Epithelial cell of proximal tubule (primary cell): ENCODE results near the gene CLCNKB. TPM values are rescaled to one million over a fixed set of nuclear protein-coding genes. Genes with fewer than 3 reads are reported as not detected.

Experiments
- DNase-seq: peaks from one replicate; pipeline ENCODE4 v3.0.0-alpha.2; 2011; ENCODE audit warnings: low read depth
- H3K4me3 ChIP-seq: 2 replicates; pipeline ENCODE4 v1.5.1; 2011; ENCODE audit warnings: low read depth, mild to moderate bottlenecking, low read length
- CTCF ChIP-seq: conservative IDR thresholded peaks from 2 replicates; pipeline ENCODE4 v1.5.1; 2012; ENCODE audit warnings: low read depth, mild to moderate bottlenecking, low read length
- total RNA-seq: library from RNA; depleted of rRNA; stranded (reverse); fragments of >200 nt; gene quantifications from 2 replicates; pipeline ENCODE4 v1.2.3, GENCODE V29; 2015

Gene CLCNKB
- total RNA-seq, 1 donor from 2014 or later = 0.98 TPM

- H3K4me3 ChIP-seq = no peak overlapping the region
- TF ChIP-seq CTCF = no peak
- no peak for DNase-seq
These were observed 38.0 kb upstream of the CLCNKB start for GRCh38 chr1:16005597-16005996.

- TF ChIP-seq CTCF = no peak
- H3K4me3 ChIP-seq = no peak overlapping the region
- DNase-seq = no peak
These were observed 37.6 kb upstream of the CLCNKB start for GRCh38 chr1:16006010-16006409.

- TF ChIP-seq CTCF = peak; percentile 30
- DNase-seq = no peak
- H3K4me3 ChIP-seq = no peak overlapping the region
These were observed 36.8 kb upstream of the CLCNKB start for GRCh38 chr1:16006552-16007485.

- no peak overlapping the region for H3K4me3 ChIP-seq
- no peak for TF ChIP-seq CTCF
- no peak for DNase-seq
These were observed 35.8 kb upstream of the CLCNKB start for GRCh38 chr1:16007671-16008341.

GRCh38 chr1:16009030-16009460 is 34.5 kb upstream of the CLCNKB start:
- no peak overlapping the region for H3K4me3 ChIP-seq
- TF ChIP-seq CTCF = peak; percentile 97
- no peak for DNase-seq

GRCh38 chr1:16009678-16010077 is 33.9 kb upstream of the CLCNKB start:
- H3K4me3 ChIP-seq = no peak overlapping the region
- TF ChIP-seq CTCF = no peak
- DNase-seq = no peak
